Measurements from ENCODE around the gene HOXA11.

The HOXA11 gene

GRCh38 chr7:27169658-27170425, 15.2 kb downstream of the HOXA11 start:
- DNase-seq (ENCODE audit: low read depth), result peak; percentile 38

DNA sequence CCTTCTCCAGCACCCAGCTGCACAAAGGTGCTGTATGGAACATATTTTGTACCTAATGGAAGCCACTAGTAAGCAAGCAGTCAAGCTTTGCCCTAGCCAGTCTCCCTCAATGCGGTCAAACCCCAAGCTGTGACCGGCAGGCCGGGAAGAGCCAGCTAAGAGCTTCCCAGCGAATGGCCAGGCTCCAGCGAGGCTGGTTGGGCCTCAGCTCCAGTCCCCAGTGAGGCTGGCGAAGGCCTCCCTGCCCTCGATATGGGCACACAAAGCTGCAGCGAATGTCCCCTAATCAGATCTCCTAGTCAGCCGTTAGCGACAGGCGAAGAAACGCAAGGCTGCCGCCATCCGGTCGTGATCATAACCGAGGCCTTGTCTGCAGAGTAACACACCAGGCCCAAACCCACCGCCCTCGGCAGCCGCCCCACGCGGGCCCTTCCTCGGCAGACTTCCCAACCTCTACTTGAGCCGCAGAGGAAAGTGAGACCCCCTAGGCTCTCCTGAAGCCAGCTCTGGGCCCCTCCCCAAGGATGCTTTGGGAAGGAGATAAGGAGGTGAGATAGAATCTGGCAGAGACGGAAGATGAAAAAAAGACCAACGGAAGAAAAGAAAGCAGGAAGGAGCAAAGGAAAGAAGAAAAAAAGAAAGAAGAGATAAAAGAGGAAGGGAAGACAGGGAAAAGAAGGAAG, 16.6 kb downstream of the HOXA11 start:
- DNase-seq (ENCODE audit: low read depth), result peak; percentile 76

DNA sequence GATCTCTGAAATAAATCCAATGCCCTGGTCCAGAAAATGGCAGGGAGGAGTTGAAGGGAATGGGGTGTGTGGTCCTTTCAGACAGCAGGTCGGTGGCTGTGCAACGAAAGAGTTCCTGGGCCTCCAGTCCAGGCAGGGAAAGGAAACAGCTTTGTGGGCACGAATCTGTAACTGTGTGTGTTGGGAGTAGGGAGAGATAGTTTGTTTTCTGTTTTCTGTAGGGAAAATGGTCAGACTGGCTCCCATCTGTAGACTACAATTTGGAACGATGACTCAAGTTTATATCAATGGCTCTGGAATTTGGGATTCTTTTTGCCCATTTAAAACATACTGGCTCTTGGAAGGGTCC, 17.1 kb downstream of the HOXA11 start:
- no peak for DNase-seq (ENCODE audit: low read depth)

DNA sequence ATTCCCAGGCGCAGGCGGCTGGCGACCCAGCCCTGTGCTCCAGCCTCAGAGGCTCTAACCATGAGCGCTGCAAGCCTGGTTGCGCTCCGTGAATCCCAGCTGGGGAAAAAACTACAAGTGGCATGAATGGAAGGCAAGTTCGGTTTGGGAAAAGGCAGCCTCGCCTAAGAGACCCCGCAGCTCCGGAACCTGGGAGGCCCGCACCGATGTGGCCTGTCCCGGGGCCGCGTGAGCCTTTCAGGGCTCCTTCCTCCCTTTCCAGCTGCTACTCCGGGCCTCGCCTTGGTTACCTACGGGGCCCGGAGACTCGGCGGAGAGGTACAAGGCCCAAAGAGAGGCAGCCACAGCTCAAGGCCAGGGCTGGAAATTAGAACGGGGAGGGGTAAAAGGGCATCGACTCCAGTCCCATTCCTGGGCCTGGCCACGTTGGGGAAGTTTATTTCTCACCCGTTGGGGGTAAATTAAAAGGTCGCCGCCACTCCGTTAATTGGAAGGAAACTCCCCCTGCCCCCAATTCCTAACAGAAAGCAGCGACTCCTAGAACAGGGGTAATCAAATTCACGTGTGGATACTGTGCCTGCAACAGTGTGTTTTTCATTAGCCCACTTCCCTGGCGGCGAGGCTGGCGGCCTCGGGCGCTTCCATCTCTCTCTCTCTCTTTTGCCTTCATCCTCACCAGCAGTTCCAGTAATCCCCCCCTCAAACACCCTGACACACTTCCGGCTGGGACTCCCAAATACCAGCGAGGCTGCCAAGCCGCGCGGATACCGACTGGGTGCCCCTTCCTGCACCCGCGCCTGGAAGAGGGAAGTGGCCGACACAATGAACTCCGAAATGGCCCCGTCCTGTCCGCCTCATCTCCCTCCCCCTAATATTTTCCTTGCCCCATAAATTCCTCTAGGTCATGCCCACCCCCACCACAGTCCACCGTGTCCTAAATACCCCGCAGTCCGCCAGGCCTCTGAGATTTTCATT, 18.2 kb downstream of the HOXA11 start:
- DNase-seq (ENCODE audit: low read depth), result peak; percentile 54

DNA sequence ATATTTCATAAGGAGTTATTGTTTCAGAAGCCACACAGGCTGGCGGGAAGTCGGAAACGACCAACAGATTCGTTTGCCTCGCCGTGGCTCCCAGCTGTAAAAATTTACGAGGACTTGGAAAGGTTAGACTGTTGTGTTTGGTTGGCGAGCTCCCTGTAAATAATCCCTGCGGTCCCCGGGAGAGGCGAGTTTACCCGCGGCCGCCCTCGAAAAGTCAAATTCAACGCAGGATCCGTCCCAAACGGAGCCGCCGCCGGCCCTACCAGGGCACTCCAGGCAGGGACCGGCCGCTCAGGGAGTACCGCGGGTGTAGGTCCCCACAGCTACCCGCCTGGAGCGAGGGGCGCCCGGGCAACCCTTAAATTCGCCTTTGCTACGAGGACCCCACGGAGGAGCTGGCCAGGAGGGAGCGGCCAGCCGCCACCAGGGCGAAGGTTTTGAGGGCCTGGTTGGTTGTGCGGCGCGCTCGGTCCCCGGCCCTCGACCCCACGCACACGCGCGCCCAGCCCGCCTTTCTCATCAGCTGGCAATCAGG, 19.0 kb downstream of the HOXA11 start:
- DNase-seq (ENCODE audit: low read depth), result no peak

DNA sequence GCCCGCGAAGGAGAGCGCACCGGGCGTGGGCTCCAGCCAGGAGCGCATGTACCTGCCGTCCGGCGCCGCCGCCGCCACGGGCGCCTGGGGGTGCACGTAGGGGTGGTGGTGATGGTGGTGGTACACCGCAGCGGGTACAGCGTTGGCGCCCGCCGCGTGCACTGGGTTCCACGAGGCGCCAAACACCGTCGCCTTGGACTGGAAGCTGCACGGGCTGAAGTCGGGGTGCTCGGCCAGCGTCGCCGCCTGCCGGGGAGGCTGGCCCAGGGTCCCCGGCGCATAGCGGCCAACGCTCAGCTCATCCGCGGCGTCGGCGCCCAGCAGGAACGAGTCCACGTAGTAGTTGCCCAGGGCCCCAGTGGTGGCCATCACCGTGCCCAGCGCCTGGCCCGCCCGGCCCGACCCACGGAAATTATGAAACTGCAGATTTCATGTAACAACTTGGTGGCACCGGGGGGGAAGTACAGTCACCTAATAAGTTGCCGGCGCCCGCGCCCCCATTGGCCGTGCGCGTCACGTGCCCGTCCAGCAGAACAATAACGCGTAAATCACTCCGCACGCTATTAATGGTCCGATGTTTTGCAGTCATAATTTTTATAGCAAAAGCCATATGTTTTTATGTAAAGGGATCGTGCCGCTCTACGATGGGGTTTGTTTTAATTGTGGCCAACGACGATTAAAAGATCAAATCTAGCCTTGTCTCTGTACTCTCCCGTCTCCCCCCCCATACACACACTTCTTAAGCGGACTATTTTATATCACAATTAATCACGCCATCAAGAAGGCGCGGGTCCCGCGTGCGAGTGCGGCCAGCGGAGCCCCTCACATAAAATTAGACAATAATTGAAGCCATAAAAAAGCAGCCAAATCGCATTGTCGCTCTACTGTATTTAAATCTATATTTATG, 19.7 kb downstream of the HOXA11 start, which contains the start of gene HOXA9:
HOXA9 (minus strand) TSS at position 449 of the 907 bp plus-strand sequence; CDS start at position 369, 80 bp downstream.
- DNase-seq (ENCODE audit: low read depth), result peak; percentile 93

DNA sequence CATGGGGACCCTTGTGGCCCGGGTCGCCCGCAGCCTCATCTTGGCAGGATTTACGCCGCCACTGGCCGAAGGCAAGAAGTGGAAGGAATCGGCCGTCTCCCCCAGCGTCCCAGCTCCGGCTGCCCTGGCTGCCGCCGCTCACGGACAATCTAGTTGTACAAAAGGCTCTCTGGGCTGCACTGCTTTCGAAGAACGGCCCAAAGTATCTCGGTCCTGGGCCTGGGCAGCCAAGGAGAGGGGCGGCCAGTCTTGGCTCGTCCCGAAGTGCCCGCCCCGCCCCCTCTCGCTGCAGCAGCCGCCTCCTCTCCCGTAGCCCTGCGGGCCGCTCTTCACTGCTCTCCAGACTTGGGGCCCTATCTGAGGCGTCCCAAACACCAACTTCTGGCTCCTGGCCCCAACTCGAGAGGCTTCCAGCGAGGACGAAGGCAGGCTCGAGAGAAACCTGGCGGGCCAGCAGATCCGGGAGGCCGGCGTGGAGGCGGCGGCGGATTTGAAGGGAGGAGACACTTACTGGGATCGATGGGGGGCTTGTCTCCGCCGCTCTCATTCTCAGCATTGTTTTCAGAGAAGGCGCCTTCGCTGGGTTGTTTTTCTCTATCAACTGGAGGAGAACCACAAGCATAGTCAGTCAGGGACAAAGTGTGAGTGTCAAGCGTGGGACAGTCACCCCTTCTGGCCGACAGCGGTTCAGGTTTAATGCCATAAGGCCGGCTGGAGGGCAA, 20.5 kb downstream of the HOXA11 start:
- no peak for DNase-seq (ENCODE audit: low read depth)

DNA sequence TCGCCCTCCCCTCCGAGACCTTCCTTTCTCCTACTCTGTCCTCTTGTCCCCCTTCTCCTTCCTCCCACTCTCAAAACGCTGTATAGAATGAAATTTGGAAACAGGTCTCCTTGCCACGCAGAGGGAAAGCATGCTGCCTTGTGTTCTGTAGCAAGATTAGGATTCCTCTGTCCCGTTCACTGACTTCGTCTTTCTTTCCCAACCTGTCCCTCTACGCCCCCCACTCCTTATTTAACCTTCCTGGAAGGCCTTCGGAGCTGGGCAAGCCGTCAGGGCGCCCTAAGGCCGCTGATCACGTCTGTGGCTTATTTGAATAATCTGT, 21.0 kb downstream of the HOXA11 start:
- DNase-seq (ENCODE audit: low read depth), result no peak

DNA sequence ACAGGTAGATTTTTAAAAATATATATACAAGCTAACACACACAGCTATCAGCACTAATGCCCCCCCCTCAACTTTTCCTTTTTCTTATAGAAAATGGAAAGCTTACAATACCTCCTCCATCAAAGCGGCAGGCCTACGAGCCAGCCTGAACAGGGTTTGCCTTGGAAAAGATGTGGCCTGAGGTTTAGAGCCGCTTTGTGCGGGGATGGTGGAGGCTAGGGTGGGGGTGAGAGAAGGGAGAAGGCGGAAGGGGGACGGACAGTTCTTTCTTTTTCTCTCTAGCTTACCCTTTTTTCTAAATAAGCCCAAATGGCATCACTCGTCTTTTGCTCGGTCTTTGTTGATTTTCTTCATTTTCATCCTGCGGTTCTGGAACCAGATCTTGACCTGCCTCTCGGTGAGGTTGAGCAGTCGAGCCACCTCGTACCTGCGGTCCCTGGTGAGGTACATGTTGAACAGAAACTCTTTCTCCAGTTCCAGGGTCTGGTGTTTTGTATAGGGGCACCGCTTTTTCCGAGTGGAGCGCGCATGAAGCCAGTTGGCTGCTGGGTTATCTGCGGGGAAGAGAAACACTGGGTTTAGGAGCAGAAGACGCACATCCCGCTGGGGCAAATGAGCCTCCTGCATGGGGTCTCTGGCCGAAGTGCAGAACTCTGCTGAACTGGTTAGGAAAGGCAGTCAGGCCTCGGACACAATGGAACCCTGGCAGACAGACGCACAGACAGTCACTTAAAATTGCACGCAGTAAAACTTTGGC, 21.6 kb downstream of the HOXA11 start:
- no peak for DNase-seq (ENCODE audit: low read depth)

DNA sequence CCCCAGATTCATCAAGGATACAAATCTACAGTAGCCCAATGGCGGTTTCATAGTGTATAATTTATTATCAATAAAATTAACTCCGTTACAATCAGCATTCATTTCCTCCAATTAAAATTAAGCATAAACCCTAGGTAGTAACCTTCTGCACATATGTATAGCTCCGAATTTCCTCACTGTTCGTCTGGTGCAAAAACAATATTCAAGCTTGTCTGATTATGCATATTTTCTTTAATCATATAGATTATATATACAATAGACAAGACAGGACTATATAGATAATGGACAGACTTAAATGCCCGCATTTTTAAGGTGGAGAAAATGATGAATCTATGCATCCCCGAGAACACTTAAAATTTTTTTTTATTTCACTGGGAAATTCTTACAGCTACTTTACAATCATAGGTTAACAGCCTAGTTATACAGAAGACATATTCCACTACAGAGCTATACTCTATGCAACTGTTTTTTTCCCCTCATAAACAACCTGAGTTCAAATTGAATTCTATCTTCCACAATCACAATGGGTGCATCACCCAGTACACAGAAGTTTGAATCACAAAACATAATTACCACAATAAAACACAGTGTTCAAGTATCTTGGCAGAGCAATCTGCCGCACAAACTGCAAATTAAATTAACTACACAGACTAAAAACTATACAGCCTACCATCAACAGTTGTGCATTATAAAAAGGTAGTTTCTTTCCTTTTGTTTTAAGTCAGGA, 22.3 kb downstream of the HOXA11 start:
- no peak for DNase-seq (ENCODE audit: low read depth)

DNA sequence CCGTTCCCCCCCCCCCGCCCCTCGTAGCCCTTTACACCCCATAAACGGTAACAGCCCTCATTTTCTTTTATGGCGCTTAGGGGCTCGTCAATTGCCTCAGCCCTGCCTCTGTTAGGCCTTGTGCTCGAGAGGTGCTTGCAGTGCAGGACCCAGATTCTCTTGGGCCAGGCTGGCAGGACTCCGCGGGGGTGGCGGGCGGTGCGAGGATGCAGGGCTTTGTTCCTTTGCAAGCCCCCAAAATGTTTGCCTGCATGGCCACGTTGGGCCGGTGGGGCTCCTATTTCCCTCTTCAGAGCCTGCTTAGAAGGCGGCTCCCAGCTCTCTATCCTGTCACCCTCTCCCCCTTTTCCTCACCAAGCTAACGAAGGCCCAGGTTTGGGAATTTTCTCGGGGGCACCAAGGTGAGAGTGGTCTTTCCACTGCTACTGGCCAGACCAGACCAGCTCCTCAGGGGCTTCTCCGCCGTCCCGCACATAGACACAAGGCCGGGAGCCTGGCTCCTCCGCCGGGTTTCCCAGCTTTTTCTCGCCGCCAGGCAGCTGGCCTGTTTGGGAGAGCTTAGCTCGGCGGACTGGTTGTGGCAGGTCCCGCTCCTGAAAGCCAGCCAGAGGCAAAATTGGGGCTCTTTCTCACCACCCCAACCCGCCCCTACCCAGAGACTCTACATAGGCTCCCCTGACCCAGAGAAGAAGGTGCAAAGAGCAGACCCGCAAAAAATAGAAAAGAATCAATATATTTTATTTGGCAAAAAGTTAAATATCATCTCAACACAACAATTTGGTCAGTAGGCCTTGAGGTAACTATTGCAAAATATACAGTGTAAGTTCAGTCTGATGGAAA, 23.1 kb downstream of the HOXA11 start:
- DNase-seq (ENCODE audit: low read depth), result no peak

DNA sequence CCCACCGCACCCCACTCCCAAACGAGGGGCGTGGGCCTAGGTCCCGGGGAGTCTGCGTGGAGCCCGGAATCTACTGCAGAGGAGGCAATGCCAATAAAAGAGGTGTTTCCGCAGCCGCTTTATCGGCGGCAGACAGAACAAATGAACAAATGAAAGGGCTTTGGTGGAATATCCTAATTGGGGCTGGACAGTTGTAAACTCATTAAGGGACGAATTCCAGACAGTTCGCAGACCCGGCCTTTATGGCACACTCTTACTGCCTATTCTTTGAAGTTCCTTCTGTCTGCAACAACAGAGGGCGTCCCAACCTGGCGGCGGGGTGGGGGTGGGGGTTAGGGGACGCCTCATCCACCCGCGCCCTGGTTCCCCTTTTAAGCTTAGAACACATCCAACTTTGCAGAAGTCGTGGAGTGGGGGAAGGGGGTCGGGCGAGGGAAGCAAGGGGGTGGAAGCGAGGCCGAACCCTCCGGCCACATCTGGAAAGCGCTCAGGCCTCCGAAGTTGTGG, 23.8 kb downstream of the HOXA11 start:
- DNase-seq (ENCODE audit: low read depth), result no peak

DNA sequence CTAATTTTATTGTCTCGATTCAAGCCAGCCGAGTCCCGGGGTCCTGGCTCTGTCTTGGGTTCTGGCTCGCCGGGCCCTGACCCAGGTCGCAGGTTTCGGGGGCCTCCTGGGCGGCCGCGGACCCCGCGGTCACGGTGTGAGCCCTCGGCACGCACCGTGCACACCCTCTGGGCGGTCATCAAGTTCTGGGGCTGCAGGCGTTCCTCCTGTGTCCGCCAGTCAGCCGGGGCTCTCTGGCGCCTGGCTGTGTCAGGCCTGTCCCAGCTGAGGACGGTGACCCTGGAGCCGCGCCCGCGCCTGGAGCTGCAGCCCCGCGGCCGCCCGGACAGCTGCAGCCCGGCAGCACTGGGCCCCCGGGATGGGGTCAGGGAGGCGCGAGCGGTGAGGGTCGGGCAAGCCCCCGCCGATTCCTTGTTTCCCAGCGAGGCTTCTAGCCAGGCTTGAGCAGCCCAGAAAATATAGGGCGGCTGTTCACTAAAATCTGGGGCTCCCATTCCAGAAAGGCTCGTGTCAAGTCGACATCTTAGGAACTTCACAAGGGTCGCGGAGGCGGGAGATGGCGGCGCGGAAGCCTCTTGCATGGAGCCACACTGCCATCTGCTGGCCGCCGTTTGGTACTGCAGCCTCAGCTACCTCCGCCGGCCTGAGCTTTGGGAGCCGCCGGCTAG, 24.4 kb downstream of the HOXA11 start:
- peak; percentile 58 for DNase-seq (ENCODE audit: low read depth)

DNA sequence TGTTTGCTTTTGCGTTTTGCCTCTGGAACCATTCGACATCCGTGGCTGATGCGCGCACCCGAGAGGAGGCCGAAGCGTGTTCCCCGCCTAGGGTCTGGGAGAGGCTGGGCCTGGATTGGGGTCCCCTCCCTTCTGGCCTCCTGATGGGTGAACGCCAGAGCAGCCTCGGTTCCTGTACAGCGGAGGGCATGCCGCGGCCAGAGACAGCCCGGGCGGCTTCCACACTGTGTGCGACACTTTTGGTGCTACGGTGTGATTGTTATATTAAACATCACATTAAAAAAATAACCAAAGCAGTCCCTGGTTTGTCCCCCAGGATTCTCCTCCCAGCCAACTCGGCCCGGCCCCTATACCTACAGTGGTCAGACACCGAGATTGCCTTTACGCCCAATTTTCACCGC, 24.9 kb downstream of the HOXA11 start:
- no peak for DNase-seq (ENCODE audit: low read depth)

DNA sequence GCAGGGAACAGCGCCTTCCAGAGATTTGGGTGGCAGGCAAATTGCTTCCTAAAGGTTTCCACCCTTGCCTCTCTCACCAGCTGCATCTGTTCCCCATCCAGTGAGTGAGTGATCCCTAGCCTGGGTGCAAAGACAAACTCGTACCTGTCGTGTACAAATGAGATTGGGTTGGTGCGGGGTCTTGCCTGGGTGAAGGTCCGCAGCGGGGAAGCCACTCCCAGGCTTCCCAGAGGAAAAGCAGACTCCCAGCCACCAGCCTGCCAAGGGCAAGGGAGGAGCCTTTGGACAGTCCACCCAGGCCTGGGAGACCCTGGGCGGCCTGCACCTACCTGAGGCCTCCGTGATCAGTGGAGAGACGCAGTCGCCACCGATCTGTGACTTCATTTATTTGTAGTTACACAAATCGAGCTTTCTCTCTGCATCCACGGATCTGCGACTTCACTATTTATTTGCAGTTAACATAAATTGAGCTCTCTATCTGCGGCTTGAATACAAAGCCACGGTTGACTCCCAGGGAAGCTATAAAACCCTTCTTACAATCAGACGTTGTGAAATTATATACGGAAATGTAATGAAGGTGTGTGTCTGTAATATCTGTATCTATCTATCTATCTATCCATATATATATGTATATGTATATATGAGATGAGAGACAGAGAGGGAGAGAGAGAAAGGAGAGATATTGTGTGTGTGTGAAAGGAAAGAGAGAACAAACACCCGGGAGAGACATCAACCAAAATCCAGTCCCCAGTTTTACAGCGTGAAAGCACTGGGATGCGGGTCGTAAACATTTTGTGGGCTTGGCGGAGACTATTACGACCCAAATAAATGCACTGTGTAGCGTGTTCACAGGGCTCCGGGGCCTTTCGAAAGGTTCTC, 25.5 kb downstream of the HOXA11 start:
- no peak for DNase-seq (ENCODE audit: low read depth)

Data from HS-5 (cell line).